Cardiac fibroblast (primary cell): Measurements from ENCODE around the gene LY6G6F.

Experiments used
- DNase-seq, 2 donors: peaks; one replicate each; pipeline versions ENCODE4 v3.0.0 to v3.0.0-alpha.2; 2010; ENCODE audit warnings: low read depth in 2 of 2
- H3K4me3 ChIP-seq, 2 donors: replicated peaks in 1 of 2; 1 replicate in 1 of 2; 2 replicates in 1 of 2; pipeline ENCODE4 v1.5.1; 2011; ENCODE audit warnings: low read depth in 2 of 2, low read length in 2 of 2, mild to moderate bottlenecking in 2 of 2, moderate library complexity in 1 of 2
- CTCF ChIP-seq: IDR thresholded peaks from one replicate; pipeline ENCODE4 v1.5.1; 2011; ENCODE audit warnings: low read depth, mild to moderate bottlenecking, low read length, inconsistent platforms

Gene LY6G6F

GRCh38 chr6:31736021-31736767 is 29.5 kb downstream of the LY6G6F start, which contains the start of gene CLIC1:
Gene CLIC1 (minus strand): TSS chr6:31736530. CDS start chr6:31736300, 230 bp downstream.
- H3K4me3 ChIP-seq, result peak within 1 kb of the TSS; percentile 85 to 88
- TF ChIP-seq CTCF, result no peak
- DNase-seq, result peak; percentile 84

GRCh38 chr6:31736768-31737314 is 30.2 kb downstream of the LY6G6F start:
- H3K4me3 ChIP-seq, result peak overlapping the region; percentile 85 to 88
- no peak for DNase-seq
- TF ChIP-seq CTCF, result no peak

- DNase-seq, result peak in 1 of 2 donors; percentile 57
- no peak overlapping the region for H3K4me3 ChIP-seq
- TF ChIP-seq CTCF, result no peak
Measured at GRCh38 chr6:31737315-31737990, 30.8 kb downstream of the LY6G6F start.

- peak; percentile 10 for TF ChIP-seq CTCF
- H3K4me3 ChIP-seq, result peak overlapping the region in 1 of 2 donors; percentile 11
- DNase-seq, result peak; percentile 84 to 91
Measured at GRCh38 chr6:31737991-31738979, 31.6 kb downstream of the LY6G6F start.

GRCh38 chr6:31739639-31740396 is 33.2 kb downstream of the LY6G6F start, which contains the start of gene MSH5:
Gene MSH5 (plus strand): TSS chr6:31740005. CDS start chr6:31740467, 462 bp downstream.
- H3K4me3 ChIP-seq, result peak within 1 kb of the TSS; percentile 89 to 94
- DNase-seq, result peak; percentile 99
- TF ChIP-seq CTCF, result no peak
